Activated CD4-positive, alpha-beta memory T cell treated with anti-CD3 and anti-CD28 coated beads, Interleukin-2, amount 10 ng/mL, durations not matched to agents 7 days and 5 days (primary cell): ENCODE data around the gene FAM184B. TPM values are rescaled to one million over a fixed set of nuclear protein-coding genes. Genes with fewer than 3 reads are reported as not detected.
A peak's percentile ranks its signal among the peaks of the same experiment; 100 is the strongest.

Experiments used
- CTCF ChIA-PET: fragments of 350-600 bp; sonication (Branson Sonifier 250); formaldehyde crosslinking; loops from one replicate; lab custom pipeline; 2021; ENCODE audit warnings: antibody characterized with exemption, inconsistent platforms; lab: Charles Lee
- POLR2A ChIA-PET: fragments of 350-600 bp; sonication (Branson Sonifier 250); formaldehyde crosslinking; loops from one replicate; lab custom pipeline; 2021; ENCODE audit warnings: antibody characterized with exemption; lab: Charles Lee
- DNase-seq: peaks from one replicate; pipeline ENCODE4 v3.0.0-alpha.2; 2020
- H3K27ac Mint-ChIP-seq: one replicate; pipeline ENCODE4 v1.8.0; 2021; ENCODE audit warnings: mild to moderate bottlenecking, mixed read lengths
- H3K27me3 Mint-ChIP-seq: one replicate; pipeline ENCODE4 v1.8.0; 2021; ENCODE audit warnings: mixed read lengths
- H3K36me3 Mint-ChIP-seq: one replicate; pipeline ENCODE4 v1.8.0; 2021; ENCODE audit warnings: low read depth, mixed read lengths
- H3K4me1 Mint-ChIP-seq: one replicate; pipeline ENCODE4 v1.8.0; 2021; ENCODE audit warnings: mixed read lengths
- H3K4me3 Mint-ChIP-seq: one replicate; pipeline ENCODE4 v1.8.0; 2021; ENCODE audit warnings: mild to moderate bottlenecking, mixed read lengths
- H3K9me3 Mint-ChIP-seq: one replicate; pipeline ENCODE4 v1.8.0; 2021; ENCODE audit warnings: mixed read lengths
- total RNA-seq, 2 experiments: library from RNA; stranded (reverse); gene quantifications; one replicate each; pipeline ENCODE4 v1.2.3, GENCODE V29; 2021

Gene FAM184B
- total RNA-seq, 2 experiments from 2014 or later, result not detected

- ChIA-PET POLR2A (no interaction called here), CTCF (no interaction called here)
- no peak for DNase-seq
- Mint-ChIP-seq H3K4me3 (no peak overlapping the region), H3K27me3 (peaks cover 7% of the 10 kb centered on the region), H3K4me1 (no peaks in the 10 kb centered on the region), H3K27ac (no peak overlapping the region), H3K9me3 (no peaks in the 10 kb centered on the region), H3K36me3 (no peaks in the 10 kb centered on the region)
These were observed 126.7 kb downstream of the FAM184B start for GRCh38 chr4:17654701-17655100.

GRCh38 chr4:17650406-17650805 is 131.0 kb downstream of the FAM184B start:
- Mint-ChIP-seq H3K4me3 (no peak overlapping the region), H3K27me3 (peaks cover 4% of the 10 kb centered on the region), H3K9me3 (no peaks in the 10 kb centered on the region), H3K36me3 (no peaks in the 10 kb centered on the region), H3K4me1 (no peaks in the 10 kb centered on the region), H3K27ac (no peak overlapping the region)
- ChIA-PET CTCF (no interaction called here), POLR2A (no interaction called here)
- no peak for DNase-seq

GRCh38 chr4:17647927-17648326 is 133.5 kb downstream of the FAM184B start:
- no peak overlapping the region for H3K4me3 Mint-ChIP-seq
- no peak overlapping the region for H3K27ac Mint-ChIP-seq
- H3K9me3 Mint-ChIP-seq, result no peaks in the 10 kb centered on the region
- H3K4me1 Mint-ChIP-seq, result no peaks in the 10 kb centered on the region
- H3K36me3 Mint-ChIP-seq, result no peaks in the 10 kb centered on the region
- POLR2A ChIA-PET, result no interaction called here
- CTCF ChIA-PET, result interaction anchor here (1.3 kb wide), 1 partner anchor 99 kb away, joined by 4 read pairs; no protein-coding TSS in a partner anchor
- no peak for DNase-seq
- H3K27me3 Mint-ChIP-seq, result peaks cover 4% of the 10 kb centered on the region

- POLR2A ChIA-PET, result no interaction called here
- H3K27me3 Mint-ChIP-seq, result peaks cover 4% of the 10 kb centered on the region
- CTCF ChIA-PET, result interaction anchor here (1.3 kb wide), 1 partner anchor 98 kb away, joined by 4 read pairs; no protein-coding TSS in a partner anchor
- no peak overlapping the region for H3K4me3 Mint-ChIP-seq
- no peak overlapping the region for H3K27ac Mint-ChIP-seq
- no peaks in the 10 kb centered on the region for H3K9me3 Mint-ChIP-seq
- H3K36me3 Mint-ChIP-seq, result no peaks in the 10 kb centered on the region
- no peaks in the 10 kb centered on the region for H3K4me1 Mint-ChIP-seq
- DNase-seq, result no peak
These were observed 134.1 kb downstream of the FAM184B start for GRCh38 chr4:17647176-17647806.

- Mint-ChIP-seq H3K9me3 (no peaks in the 10 kb centered on the region), H3K27ac (no peak overlapping the region), H3K36me3 (no peaks in the 10 kb centered on the region), H3K4me1 (no peaks in the 10 kb centered on the region), H3K27me3 (peaks cover 4% of the 10 kb centered on the region), H3K4me3 (no peak overlapping the region)
- ChIA-PET POLR2A (no interaction called here), CTCF (interaction anchor here (1.3 kb wide), 1 partner anchor 98 kb away, joined by 4 read pairs; no protein-coding TSS in a partner anchor)
- no peak for DNase-seq
These were observed 134.7 kb downstream of the FAM184B start for GRCh38 chr4:17646693-17647092.

- CTCF ChIA-PET, result no interaction called here
These were observed 139.0 kb downstream of the FAM184B start for GRCh38 chr4:17642398-17642783.

GRCh38 chr4:17639136-17639535 is 142.3 kb downstream of the FAM184B start:
- ChIA-PET CTCF (interaction anchor here (1.8 to 3.1 kb wide), 2 partner anchors 90 to 103 kb away, joined by 5 to 18 read pairs; no protein-coding TSS in a partner anchor), POLR2A (no interaction called here)
- no peak overlapping the region for H3K27ac Mint-ChIP-seq
- peaks cover 11% of the 10 kb centered on the region for H3K36me3 Mint-ChIP-seq
- H3K4me1 Mint-ChIP-seq, result no peaks in the 10 kb centered on the region
- DNase-seq, result no peak
- no peaks in the 10 kb centered on the region for H3K27me3 Mint-ChIP-seq
- H3K9me3 Mint-ChIP-seq, result no peaks in the 10 kb centered on the region
- H3K4me3 Mint-ChIP-seq, result no peak overlapping the region

More at GRCh38 chr4:17642398-17642783, 139.0 kb downstream of the FAM184B start:
- no peak for DNase-seq
- Mint-ChIP-seq H3K36me3 (no peaks in the 10 kb centered on the region), H3K9me3 (no peaks in the 10 kb centered on the region), H3K27me3 (no peaks in the 10 kb centered on the region), H3K27ac (no peak overlapping the region), H3K4me3 (no peak overlapping the region), H3K4me1 (no peaks in the 10 kb centered on the region)
- POLR2A ChIA-PET, result interaction anchor here (0.6 to 1.0 kb wide), 2 partner anchors 28 to 380 kb away, joined by 3 read pairs; partner anchors contain the start of gene MED28

GRCh38 chr4:17636696-17637622 is 144.5 kb downstream of the FAM184B start:
- POLR2A ChIA-PET, result interaction anchor here (0.9 to 2.0 kb wide), 2 partner anchors 22 to 88 kb away, joined by 3 to 6 read pairs; partner anchors contain the start of gene MED28
- H3K27ac Mint-ChIP-seq, result no peak overlapping the region

GRCh38 chr4:17636341-17636695 is 145.1 kb downstream of the FAM184B start:
- DNase-seq, result no peak
- no peaks in the 10 kb centered on the region for H3K4me1 Mint-ChIP-seq
- no peak overlapping the region for H3K27ac Mint-ChIP-seq
- peaks cover 32% of the 10 kb centered on the region for H3K36me3 Mint-ChIP-seq
- H3K4me3 Mint-ChIP-seq, result no peak overlapping the region
- CTCF ChIA-PET, result interaction anchor here (0.5 to 4.2 kb wide), 8 partner anchors 15 to 172 kb away, joined by 3 to 35 read pairs (median 4); no protein-coding TSS in a partner anchor
- H3K9me3 Mint-ChIP-seq, result no peaks in the 10 kb centered on the region
- H3K27me3 Mint-ChIP-seq, result no peaks in the 10 kb centered on the region
- POLR2A ChIA-PET, result interaction anchor here (0.9 to 2.0 kb wide), 2 partner anchors 22 to 87 kb away, joined by 3 to 6 read pairs; partner anchors contain the start of gene MED28

More at GRCh38 chr4:17636696-17637622, 144.5 kb downstream of the FAM184B start:
- Mint-ChIP-seq H3K27me3 (no peaks in the 10 kb centered on the region), H3K4me3 (no peak overlapping the region), H3K9me3 (no peaks in the 10 kb centered on the region), H3K4me1 (no peaks in the 10 kb centered on the region), H3K36me3 (peaks cover 26% of the 10 kb centered on the region)
- DNase-seq, result peak; percentile 75
- CTCF ChIA-PET, result interaction anchor here (0.5 to 4.2 kb wide), 11 partner anchors 15 to 209 kb away, joined by 3 to 35 read pairs (median 3); no protein-coding TSS in a partner anchor

GRCh38 chr4:17635056-17635455 is 146.4 kb downstream of the FAM184B start:
- Mint-ChIP-seq H3K4me3 (no peak overlapping the region), H3K27me3 (no peaks in the 10 kb centered on the region), H3K9me3 (no peaks in the 10 kb centered on the region), H3K4me1 (no peaks in the 10 kb centered on the region), H3K27ac (no peak overlapping the region), H3K36me3 (peaks cover 43% of the 10 kb centered on the region)
- no peak for DNase-seq
- POLR2A ChIA-PET, result no interaction called here
- CTCF ChIA-PET, result interaction anchor here (1.2 to 4.2 kb wide), 4 partner anchors 21 to 86 kb away, joined by 3 to 35 read pairs (median 4); partner anchors contain the start of gene MED28

GRCh38 chr4:17633600-17633999 is 147.8 kb downstream of the FAM184B start:
- ChIA-PET POLR2A (no interaction called here), CTCF (no interaction called here)
- Mint-ChIP-seq H3K27me3 (no peaks in the 10 kb centered on the region), H3K36me3 (peaks cover 56% of the 10 kb centered on the region), H3K4me3 (no peak overlapping the region), H3K4me1 (no peaks in the 10 kb centered on the region), H3K27ac (no peak overlapping the region), H3K9me3 (no peaks in the 10 kb centered on the region)
- DNase-seq, result no peak

GRCh38 chr4:17630228-17630627 is 151.2 kb downstream of the FAM184B start:
- no peaks in the 10 kb centered on the region for H3K27me3 Mint-ChIP-seq
- ChIA-PET POLR2A (no interaction called here), CTCF (interaction anchor here (1.5 kb wide), 1 partner anchor 81 kb away, joined by 4 read pairs; no protein-coding TSS in a partner anchor)
- H3K27ac Mint-ChIP-seq, result no peak overlapping the region
- no peaks in the 10 kb centered on the region for H3K4me1 Mint-ChIP-seq
- H3K4me3 Mint-ChIP-seq, result no peak overlapping the region
- no peak for DNase-seq
- H3K9me3 Mint-ChIP-seq, result no peaks in the 10 kb centered on the region
- peaks cover 78% of the 10 kb centered on the region for H3K36me3 Mint-ChIP-seq

GRCh38 chr4:17624821-17625220 is 156.6 kb downstream of the FAM184B start:
- Mint-ChIP-seq H3K27me3 (no peaks in the 10 kb centered on the region), H3K9me3 (no peaks in the 10 kb centered on the region), H3K36me3 (peaks cover 76% of the 10 kb centered on the region), H3K4me1 (peaks cover 4% of the 10 kb centered on the region), H3K27ac (no peak overlapping the region), H3K4me3 (no peak overlapping the region)
- DNase-seq, result no peak
- ChIA-PET POLR2A (no interaction called here), CTCF (no interaction called here)
